Lung microvascular endothelial cell (primary cell): ENCODE results near the gene OR6A2. TPM values are rescaled to one million over a fixed set of nuclear protein-coding genes. Genes with fewer than 3 reads are reported as not detected.
A peak's percentile ranks its signal among the peaks of the same experiment; 100 is the strongest.
"Not testable (repeated sequence)": the region's sequence is repeated elsewhere in the genome, so short reads cannot be mapped to it uniquely, and the experiment has no call there.

ENCODE experiments used
- DNase-seq, 2 donors: peaks; one replicate each; pipeline versions ENCODE4 v3.0.0 to v3.0.0-alpha.2; 2010; ENCODE audit warnings: low read depth in 2 of 2
- total RNA-seq: library from RNA; depleted of rRNA; stranded (reverse); fragments of >200 nt; gene quantifications from 2 replicates; pipeline ENCODE4 v1.2.1, GENCODE V29; 2014

OR6A2 gene
- under 0.01 TPM in 2 replicates for total RNA-seq

- no peak for DNase-seq
Measured at GRCh38 chr11:6799402-6799801, at the start of gene OR6A2. TSS of gene OR6A2 (minus strand) at chr11:6799689. CDS start at chr11:6795708, 3,981 bp downstream.

- DNase-seq, result no peak
Measured at GRCh38 chr11:6845383-6845782, 45.9 kb upstream of the OR6A2 start, which contains the start of gene OR10A5. TSS of gene OR10A5 (plus strand) at chr11:6845683. CDS start at chr11:6845683, 0 bp downstream.

GRCh38 chr11:6844356-6844755, 44.9 kb upstream of the OR6A2 start:
- no peak for DNase-seq

- no peak for DNase-seq
Measured at GRCh38 chr11:6843670-6844069, 44.2 kb upstream of the OR6A2 start.

GRCh38 chr11:6841694-6842093, 42.2 kb upstream of the OR6A2 start:
- DNase-seq, result no peak

- DNase-seq, result no peak
Measured at GRCh38 chr11:6834021-6834420, 34.5 kb upstream of the OR6A2 start.

GRCh38 chr11:6833356-6833755, 33.9 kb upstream of the OR6A2 start:
- no peak for DNase-seq

GRCh38 chr11:6828103-6828502, 28.6 kb upstream of the OR6A2 start:
- no peak for DNase-seq

- no peak for DNase-seq
Measured at GRCh38 chr11:6825231-6825744, 25.8 kb upstream of the OR6A2 start.

GRCh38 chr11:6824136-6824823, 24.8 kb upstream of the OR6A2 start:
- DNase-seq, result no peak

- DNase-seq, result no peak
Measured at GRCh38 chr11:6818967-6819366, 19.5 kb upstream of the OR6A2 start.

GRCh38 chr11:6817694-6818093, 18.2 kb upstream of the OR6A2 start:
- no peak for DNase-seq

- no peak for DNase-seq
Measured at GRCh38 chr11:6813656-6814055, 14.2 kb upstream of the OR6A2 start.

GRCh38 chr11:6812390-6813005, 13.0 kb upstream of the OR6A2 start:
- DNase-seq, result peak; percentile 49 to 61

- not testable (repeated sequence) for DNase-seq
Measured at GRCh38 chr11:6801075-6801474, 1.6 kb upstream of the OR6A2 start.

- no peak for DNase-seq
Measured at GRCh38 chr11:6794639-6795038, 4.8 kb downstream of the OR6A2 start.

- DNase-seq, result no peak
Measured at GRCh38 chr11:6790546-6790945, 8.9 kb downstream of the OR6A2 start.

GRCh38 chr11:6782720-6783119, 16.8 kb downstream of the OR6A2 start, which contains the start of gene OR2AG1:
TSS of gene OR2AG1 (plus strand) at chr11:6783020. CDS start at chr11:6785038, 2,018 bp downstream.
- no peak for DNase-seq

GRCh38 chr11:6780829-6781228, 18.7 kb downstream of the OR6A2 start:
- DNase-seq, result no peak

- DNase-seq, result no peak
Measured at GRCh38 chr11:6778518-6778917, 21.0 kb downstream of the OR6A2 start.

GRCh38 chr11:6771926-6772893, 27.3 kb downstream of the OR6A2 start, which contains the start of gene OR2AG2:
TSS of gene OR2AG2 (minus strand) at chr11:6771976. CDS start at chr11:6768957, 3,019 bp downstream.
- no peak for DNase-seq
